ES-I3 (cell line): ENCODE data around the gene STRA8.

Source experiments
- H3K36me3 ChIP-seq: 2 replicates; pipeline ENCODE4 v1.6.1; 2013; ENCODE audit warnings: mild to moderate bottlenecking, low read length, control low read depth, moderate library complexity; ENCODE audit not compliant: insufficient read depth
- H3K4me1 ChIP-seq: 2 replicates; pipeline ENCODE4 v1.6.1; 2013; ENCODE audit warnings: mild to moderate bottlenecking, control low read depth, low read length; ENCODE audit not compliant: insufficient read depth
- H3K9ac ChIP-seq: 2 replicates; pipeline ENCODE4 v1.6.1; 2013; ENCODE audit warnings: low read depth, mild to moderate bottlenecking, low read length, moderate library complexity
- H3K9me3 ChIP-seq: 2 replicates; pipeline ENCODE4 v1.6.1; 2013; ENCODE audit warnings: mild to moderate bottlenecking, low read length, moderate library complexity; ENCODE audit not compliant: control insufficient read depth, insufficient read depth

The STRA8 gene

DNA sequence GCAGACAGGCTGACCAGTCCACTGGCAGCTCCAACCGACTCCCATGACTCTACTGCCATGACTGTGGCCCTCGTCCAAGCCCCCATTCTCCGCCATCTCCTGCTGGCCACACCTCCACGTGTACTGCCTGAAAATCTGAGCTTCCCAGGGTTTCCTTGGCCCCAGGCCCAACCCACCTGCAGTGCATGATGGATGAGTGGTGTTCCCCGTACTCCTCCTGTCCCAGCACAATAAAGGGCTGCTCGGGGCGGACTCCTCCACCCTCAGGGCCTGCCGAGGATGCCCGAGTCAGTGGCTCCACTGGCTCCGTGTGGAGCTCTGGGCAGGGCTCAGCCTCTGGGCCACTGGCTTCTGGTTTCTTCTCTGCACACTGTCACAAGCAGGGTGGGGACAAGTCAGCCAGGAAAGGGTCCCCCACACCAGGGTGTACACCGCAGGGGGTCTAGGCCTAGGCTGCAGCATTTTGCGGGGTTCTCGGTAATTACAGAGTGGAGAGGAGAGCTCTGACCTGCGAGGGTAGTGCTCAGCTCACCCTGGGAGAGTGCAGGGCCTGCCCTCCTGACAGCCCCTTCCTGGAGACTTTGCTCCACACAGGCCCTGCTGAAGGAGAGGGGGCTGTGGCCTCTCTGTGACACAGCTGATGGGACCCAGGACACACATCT lies 37.5 kb upstream of the STRA8 start:
- Histone ChIP-seq H3K36me3 (0 out of 2 replicates have a peak, but pooled peaks cover 5% of the 10 kb centered on the region), H3K4me1 (peaks cover 8% of the 10 kb centered on the region), H3K9ac (no peak overlapping the region), H3K9me3 (no peaks in the 10 kb centered on the region)

DNA sequence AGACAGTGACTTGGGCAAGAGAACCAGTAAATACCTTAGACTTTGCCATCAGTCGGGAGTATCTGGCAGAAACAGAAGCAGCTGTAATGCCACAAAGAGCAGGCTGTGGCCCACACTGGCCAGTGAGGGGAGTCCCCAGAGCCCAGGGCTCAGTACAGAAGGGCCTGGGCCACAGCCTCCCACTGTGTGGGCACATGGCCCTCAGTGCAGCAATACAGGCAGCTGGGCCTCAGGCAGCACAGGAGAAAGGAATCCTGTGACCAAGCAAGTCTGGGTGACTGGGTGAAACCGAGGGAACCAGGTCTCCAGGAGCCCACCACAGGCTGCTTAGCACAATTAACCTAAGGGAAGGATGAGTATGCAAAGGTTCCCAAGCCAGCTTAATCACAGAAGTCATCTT lies 36.3 kb upstream of the STRA8 start:
- Histone ChIP-seq H3K4me1 (peaks cover 8% of the 10 kb centered on the region), H3K9ac (no peak overlapping the region), H3K9me3 (no peaks in the 10 kb centered on the region), H3K36me3 (0 out of 2 replicates have a peak, but pooled peaks cover 5% of the 10 kb centered on the region)

DNA sequence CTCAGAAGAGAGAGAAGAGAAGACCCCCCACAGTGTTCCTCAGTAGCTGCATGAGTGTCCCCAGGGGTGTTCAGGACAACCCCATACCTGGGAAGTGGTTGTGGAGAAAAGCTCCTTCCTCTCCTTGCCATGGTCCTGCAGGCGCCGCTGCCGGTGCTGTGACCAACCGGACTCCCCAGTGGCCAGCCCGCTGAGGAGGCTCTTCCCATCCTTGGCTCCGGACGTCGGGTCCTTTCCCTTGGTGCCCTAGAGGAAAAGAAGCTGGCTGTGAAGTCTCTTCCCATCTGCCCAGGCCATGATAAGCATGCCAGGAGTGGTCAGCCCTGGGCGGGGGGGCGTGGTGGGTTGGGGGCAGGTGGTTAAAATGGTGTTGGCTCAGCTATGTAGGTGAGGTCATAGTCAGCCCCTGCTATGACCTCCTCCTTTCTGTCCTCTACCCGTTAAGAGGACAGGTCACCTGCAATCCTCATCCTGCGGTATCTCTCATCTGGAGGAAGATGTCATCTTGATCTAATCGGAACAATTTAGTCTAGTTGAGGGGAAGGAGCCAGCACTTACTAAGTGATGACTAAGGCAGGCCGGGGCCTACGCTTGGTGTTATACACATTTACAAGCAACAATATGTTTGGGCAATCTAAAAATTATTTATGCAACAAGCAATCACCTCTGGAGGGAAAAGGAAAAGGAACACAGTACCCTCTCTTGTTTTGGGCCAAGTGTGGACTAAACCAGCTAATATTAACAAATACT lies 35.6 kb upstream of the STRA8 start:
- 0 out of 2 replicates have a peak, but pooled peaks cover 7% of the 10 kb centered on the region for H3K36me3 ChIP-seq
- H3K4me1 ChIP-seq, result peaks cover 8% of the 10 kb centered on the region
- H3K9me3 ChIP-seq, result no peaks in the 10 kb centered on the region
- no peak overlapping the region for H3K9ac ChIP-seq

DNA sequence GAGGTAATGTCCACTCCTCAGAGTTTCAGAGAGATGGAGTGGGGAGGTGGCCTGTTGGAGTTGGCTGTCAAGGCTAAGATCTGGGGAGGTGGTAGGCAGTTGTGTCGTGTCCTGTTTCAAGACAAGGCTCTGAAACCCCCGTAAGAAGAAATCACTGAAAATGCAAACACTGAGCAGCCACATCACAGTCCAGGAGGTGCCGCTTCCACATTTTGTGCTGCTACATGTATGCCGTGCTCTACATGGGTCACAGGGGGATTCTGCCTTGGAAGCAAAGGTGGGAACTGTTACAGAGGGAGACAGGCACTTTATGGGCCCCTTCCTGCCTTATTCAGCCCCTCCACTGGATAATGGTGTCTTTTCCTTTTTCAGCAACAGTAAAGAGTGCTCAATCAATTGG lies 34.2 kb upstream of the STRA8 start:
- no peak overlapping the region for H3K9ac ChIP-seq
- peaks cover 8% of the 10 kb centered on the region for H3K4me1 ChIP-seq
- peaks cover 10% of the 10 kb centered on the region; the same call in 1 of the 2 replicates for H3K36me3 ChIP-seq
- H3K9me3 ChIP-seq, result no peaks in the 10 kb centered on the region

DNA sequence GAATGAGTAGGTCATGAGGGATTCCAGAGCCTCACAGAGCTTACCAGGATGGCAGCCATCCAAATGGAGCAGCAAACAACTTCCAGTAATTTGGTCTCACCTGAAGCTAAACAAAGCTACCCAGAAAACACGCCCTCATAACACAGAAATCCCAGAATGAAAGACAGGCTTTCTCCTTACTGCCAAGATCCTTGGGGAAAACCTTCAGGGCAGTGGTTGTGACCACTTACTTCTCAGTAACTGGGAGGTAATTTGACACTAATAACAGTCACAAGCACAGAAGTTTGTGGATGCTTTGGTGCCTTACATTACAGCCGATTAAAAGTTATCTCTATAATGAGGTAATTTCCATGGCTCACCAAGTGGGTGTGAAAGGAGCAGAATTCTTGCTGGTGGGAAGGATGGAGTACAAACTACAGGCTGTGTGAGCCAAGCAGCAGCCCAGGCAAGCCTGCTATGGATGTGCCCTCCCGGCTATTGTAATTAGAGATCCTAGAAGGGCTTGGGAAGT lies 32.8 kb upstream of the STRA8 start:
- Histone ChIP-seq H3K9ac (no peak overlapping the region), H3K36me3 (peaks cover 12% of the 10 kb centered on the region; the same call in 1 of the 2 replicates), H3K9me3 (no peaks in the 10 kb centered on the region), H3K4me1 (peaks cover 8% of the 10 kb centered on the region)

DNA sequence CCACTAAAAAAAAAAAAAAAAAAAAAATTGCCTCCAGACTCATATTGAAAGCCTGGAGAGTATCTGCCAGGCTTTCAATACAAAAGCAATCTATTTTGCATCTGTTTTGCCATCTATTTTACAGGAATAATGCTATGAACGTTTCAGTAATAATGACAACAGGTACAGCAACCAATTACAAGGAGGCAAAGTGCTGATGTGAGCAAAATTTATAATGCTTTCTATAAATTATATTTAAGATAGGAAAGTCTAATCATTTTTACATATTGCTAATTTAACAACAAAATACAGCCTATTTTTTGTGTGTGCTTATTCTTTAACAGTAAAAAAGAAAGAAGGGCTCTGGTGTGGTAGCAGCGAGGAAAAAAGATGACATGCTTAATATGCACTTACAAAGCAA lies 32.3 kb upstream of the STRA8 start:
- H3K9me3 ChIP-seq, result no peaks in the 10 kb centered on the region
- peaks cover 8% of the 10 kb centered on the region for H3K4me1 ChIP-seq
- H3K36me3 ChIP-seq, result peaks cover 12% of the 10 kb centered on the region; the same call in 1 of the 2 replicates
- no peak overlapping the region for H3K9ac ChIP-seq

DNA sequence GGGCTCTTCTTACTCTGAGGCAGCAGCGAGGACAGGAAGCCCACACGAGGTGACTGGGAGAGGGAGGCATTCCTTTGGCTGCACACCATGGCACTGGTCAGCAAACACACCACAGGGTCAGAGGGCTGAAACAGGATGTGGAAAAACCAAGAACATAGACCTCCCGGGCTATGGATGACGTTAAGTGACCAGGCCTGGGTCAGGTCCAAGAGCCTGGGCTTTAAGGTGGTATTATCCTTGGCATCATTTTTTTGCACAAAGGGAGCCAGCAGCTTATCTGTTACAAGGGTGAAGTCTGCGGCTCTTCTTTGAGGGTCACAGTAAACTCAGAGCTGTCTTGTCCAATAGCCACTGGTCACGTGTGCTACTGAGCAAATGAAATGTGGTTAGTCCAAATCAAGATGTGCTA lies 29.3 kb upstream of the STRA8 start:
- H3K9ac ChIP-seq, result no peak overlapping the region
- H3K4me1 ChIP-seq, result peaks cover 8% of the 10 kb centered on the region
- H3K36me3 ChIP-seq, result peaks cover 8% of the 10 kb centered on the region; the same call in 1 of the 2 replicates
- H3K9me3 ChIP-seq, result no peaks in the 10 kb centered on the region

DNA sequence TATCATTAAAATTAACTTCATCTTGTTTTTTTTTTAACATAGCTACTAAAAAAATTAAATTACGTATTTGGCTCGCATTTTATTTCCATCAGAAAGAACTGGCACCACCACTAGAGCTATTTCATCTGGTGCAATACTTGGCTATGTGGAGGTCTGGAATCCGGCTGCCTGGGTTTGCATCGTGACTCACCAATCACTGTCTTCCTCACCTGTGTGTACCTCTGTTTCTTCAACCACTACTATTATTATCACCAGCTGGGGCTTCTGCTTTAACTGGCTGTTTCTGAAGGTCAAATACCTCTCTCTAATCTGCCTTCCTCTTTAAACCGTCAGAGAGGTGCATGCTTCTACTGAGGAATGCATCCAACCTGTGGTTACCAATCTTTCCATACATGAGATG lies 28.8 kb upstream of the STRA8 start:
- 0 out of 2 replicates have a peak, but pooled peaks cover 4% of the 10 kb centered on the region for H3K4me1 ChIP-seq
- H3K9ac ChIP-seq, result no peak overlapping the region
- H3K36me3 ChIP-seq, result peaks cover 8% of the 10 kb centered on the region; the same call in 1 of the 2 replicates
- no peaks in the 10 kb centered on the region for H3K9me3 ChIP-seq

DNA sequence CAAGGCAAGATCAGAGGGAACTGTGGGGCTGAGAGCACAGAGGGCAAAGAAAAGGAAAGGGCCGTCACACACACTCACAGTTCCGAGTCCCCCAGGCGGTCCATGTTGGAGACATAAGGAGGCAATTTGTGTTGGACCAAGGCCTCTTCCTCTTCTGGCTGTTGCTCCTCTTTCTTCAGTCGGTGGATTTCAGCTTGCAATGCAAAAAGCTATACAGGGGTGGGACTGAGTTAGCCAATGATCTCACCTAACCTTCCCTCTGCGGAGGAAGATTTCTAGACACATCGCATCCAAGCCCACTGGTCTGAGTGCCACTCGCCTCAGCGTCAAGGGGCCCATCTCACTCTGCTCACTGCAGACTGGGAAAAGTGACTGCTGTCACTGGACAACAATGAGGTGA lies 27.8 kb upstream of the STRA8 start:
- Histone ChIP-seq H3K9ac (no peak overlapping the region), H3K36me3 (peaks cover 8% of the 10 kb centered on the region; the same call in 1 of the 2 replicates), H3K4me1 (no peaks in the 10 kb centered on the region), H3K9me3 (no peaks in the 10 kb centered on the region)

DNA sequence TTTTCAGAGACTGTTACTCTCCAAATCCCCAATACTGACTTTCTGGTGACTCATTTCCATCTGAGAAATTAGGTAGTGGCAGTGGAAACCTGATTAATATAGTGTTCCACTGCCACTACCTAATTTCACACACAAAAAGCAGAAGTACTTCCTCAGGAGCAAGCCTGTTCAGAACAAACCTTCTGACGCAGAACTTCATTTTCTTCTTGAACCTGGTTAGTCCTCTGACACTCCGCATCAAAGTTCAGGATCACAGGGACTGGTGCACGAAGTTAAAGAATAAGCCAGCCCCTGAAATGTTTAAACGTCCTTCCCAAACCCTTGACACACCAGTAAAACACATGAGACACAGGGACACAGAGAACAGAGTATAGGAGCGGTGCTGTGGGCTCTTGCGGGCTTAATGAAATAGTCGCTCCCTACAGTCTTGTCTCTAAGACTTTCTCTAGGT lies 26.7 kb upstream of the STRA8 start:
- no peaks in the 10 kb centered on the region for H3K9me3 ChIP-seq
- H3K36me3 ChIP-seq, result peaks cover 8% of the 10 kb centered on the region; the same call in 1 of the 2 replicates
- H3K4me1 ChIP-seq, result no peaks in the 10 kb centered on the region
- H3K9ac ChIP-seq, result no peak overlapping the region

DNA sequence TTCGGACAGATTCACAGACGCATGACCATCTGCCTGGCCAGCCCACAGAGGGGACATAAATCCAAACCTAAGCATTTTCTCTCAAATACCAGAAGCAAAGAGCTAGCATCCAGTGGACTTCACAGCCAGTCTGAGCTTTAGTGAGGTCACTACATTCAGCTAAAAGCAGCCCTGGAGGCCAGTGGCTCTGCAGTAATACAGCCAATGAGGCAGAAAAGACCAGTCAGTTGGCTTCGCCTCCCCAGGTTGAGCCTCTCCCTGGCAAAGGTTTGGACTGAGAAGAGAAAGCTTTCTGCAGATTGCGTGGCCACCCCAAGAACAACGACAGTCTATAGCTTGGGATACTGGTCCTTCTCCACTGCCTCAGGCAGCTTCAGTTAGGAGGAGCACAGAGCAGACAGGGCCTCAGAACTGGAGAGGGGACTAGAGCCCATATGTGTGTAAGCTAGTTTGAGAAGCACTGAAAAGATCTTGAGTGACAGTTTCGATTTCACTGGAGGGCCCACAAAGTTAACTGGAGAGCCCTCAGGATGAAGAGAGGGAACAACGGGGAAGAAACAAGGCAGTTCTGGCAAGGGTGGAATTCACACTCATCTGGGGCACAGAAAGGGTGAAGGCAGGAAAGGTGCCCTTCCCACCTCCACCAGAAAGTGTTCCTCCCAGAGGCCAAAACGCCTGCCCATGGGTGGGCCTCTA lies 26.1 kb upstream of the STRA8 start:
- Histone ChIP-seq H3K9ac (no peak overlapping the region), H3K4me1 (no peaks in the 10 kb centered on the region), H3K9me3 (no peaks in the 10 kb centered on the region), H3K36me3 (peaks cover 7% of the 10 kb centered on the region; the same call in 1 of the 2 replicates)

DNA sequence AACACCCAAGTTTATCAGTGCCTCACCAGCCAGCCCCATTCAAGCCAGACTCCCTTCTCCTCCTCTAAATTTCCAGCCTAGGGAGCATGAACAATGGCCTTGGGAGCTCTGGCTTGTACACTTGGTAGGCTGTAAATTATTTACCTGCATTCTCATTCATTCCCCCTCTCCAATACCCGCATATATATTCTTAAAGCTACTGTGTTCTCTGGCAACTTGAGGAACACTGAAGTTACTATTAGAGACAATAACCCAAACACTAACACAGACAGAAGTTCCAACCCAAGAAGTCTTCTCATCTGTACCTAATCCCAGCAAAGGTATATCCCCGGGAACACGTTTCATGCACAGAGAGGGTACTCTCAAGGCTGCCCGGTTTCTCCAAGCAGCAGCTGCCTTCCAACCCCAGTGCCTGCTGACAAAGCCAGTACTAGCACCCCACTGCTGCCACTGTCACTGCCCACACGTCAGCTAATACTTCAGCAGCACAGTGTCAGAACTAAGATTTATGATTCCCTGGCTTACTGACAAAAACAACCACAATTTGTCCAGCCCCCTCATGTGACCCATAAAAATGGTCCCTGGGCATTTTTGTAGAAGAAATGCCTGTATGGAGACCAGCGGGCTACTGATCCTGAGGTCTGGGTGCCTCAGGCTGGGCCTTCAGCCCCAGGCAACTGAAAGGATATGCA lies 25.4 kb upstream of the STRA8 start:
- Histone ChIP-seq H3K9me3 (no peaks in the 10 kb centered on the region), H3K36me3 (peaks cover 5% of the 10 kb centered on the region; the same call in 1 of the 2 replicates), H3K4me1 (no peaks in the 10 kb centered on the region), H3K9ac (no peak overlapping the region)

DNA sequence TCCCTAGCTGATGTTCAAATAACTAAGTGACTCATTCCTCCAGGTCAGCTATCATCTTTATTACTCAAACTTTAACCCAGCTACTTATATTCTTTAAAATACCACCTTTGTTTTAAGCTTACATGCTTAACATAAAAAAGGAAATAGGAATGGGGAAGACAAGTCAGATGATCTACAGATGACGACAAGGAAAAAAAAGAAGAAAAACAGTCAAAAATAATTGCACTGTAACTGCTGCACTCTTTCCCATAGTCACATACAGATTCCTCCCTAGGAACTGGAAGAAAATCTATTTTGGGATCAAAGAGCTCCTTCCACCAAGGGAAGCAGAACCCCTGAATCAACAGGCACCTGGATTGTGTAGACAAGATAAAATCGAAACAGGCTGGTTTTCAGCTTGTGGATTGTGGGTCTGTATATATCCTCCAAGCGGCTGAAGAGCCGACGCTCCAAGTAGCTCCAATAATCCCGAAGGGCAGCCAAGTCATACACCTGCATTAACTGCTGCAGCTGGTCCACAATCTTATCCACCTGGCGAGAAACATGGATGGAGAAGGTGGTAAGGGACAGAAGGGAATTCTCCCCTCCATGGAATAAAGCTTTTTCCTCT lies 24.3 kb upstream of the STRA8 start:
- Histone ChIP-seq H3K36me3 (peaks cover 3% of the 10 kb centered on the region; the same call in 1 of the 2 replicates), H3K9me3 (no peaks in the 10 kb centered on the region), H3K4me1 (peaks cover 5% of the 10 kb centered on the region), H3K9ac (no peak overlapping the region)

DNA sequence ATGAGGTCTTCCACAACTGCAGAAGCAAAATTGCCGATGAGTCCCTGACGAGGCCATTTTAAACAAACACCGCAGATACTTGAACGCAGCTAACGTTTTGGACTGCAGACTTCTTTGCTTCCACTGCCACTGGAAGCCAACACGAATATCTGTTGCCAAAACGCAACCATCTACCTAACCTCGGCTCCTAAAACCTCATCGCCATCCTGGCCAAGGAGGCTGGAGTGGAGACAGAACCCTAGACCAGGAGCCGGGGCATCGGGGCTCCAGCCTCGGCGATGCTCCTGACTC lies 22.8 kb upstream of the STRA8 start:
- Histone ChIP-seq H3K36me3 (no peaks in the 10 kb centered on the region), H3K9ac (peak overlapping the region; percentile 90), H3K9me3 (no peaks in the 10 kb centered on the region), H3K4me1 (peaks cover 5% of the 10 kb centered on the region)
